ENCODE measurements around the gene ETF1. TPM values are rescaled to one million over a fixed set of nuclear protein-coding genes. Genes with fewer than 3 reads are reported as not detected.

The ETF1 gene
- total RNA-seq, 1 donor from 2014 or later, result 60.6 TPM

GRCh38 chr5:138538943-138539627, 4.0 kb downstream of the ETF1 start:
- no peaks in the 10 kb centered on the region for H3K9me3 ChIP-seq

DNA sequence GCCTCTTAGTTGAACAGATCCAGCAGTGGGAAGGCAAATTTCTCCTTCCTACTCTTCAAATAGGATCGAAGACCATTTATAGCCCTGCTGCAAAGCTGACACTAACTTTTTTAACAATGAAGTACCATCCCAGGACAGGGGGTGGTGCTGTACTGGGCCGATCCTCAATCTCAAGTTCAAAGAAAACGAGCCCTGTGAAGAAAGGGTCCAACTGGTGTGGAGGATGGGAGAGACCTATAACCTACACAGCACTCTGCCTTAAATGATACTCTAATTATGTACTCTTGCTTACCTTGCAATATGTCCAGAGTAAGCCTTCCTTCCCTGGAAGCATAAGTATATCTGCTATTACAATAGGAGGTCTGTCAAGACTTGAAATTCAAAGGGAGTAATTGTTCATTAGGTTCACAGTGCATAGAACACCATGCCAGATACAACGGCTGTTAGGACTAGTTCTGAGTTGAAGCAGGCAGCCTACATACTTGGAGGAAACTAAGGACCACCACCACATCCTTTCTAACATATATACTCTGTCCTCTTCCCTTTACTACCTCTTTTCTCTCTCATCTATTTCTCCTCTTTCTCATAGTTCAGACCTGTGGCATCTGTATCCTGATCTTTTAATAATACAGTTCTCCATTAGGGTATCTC, 6.2 kb downstream of the ETF1 start:
- H3K9me3 ChIP-seq, result no peaks in the 10 kb centered on the region
- TF ChIP-seq CTCF (IDR thresholded peaks at IDR 0.05) (no peak), POLR2A (IDR thresholded peaks at IDR 0.05) (no peak), POLR2AphosphoS5 (IDR thresholded peaks at IDR 0.05; ENCODE audit: insufficient read depth in 1 of 2, low read depth in 1 of 2) (no peak)
- peaks cover 63% of the 10 kb centered on the region for H3K4me1 ChIP-seq
- H3K27ac ChIP-seq, result no peak overlapping the region
- no peaks in the 10 kb centered on the region for H3K27me3 ChIP-seq
- intact Hi-C loops (cut with DNase I), result no loop called here
- H3K36me3 ChIP-seq, result peaks cover 0 to 3% of the 10 kb centered on the region in 2 donors
- no peak overlapping the region for H3K4me3 ChIP-seq
- no peak for DNase-seq (ENCODE audit: extremely low spot score in 2 of 2)

More at GRCh38 chr5:138538943-138539627, 4.0 kb downstream of the ETF1 start:
- H3K27ac ChIP-seq, result no peak overlapping the region
- H3K27me3 ChIP-seq, result no peaks in the 10 kb centered on the region
- peaks cover 0 to 3% of the 10 kb centered on the region in 2 donors for H3K36me3 ChIP-seq
- H3K4me3 ChIP-seq, result no peak overlapping the region
- no peak for DNase-seq (ENCODE audit: extremely low spot score in 2 of 2)
- intact Hi-C loops (cut with DNase I), result no loop called here
- peaks cover 55% of the 10 kb centered on the region for H3K4me1 ChIP-seq
- TF ChIP-seq POLR2AphosphoS5 (IDR thresholded peaks at IDR 0.05; ENCODE audit: insufficient read depth in 1 of 2, low read depth in 1 of 2) (no peak), POLR2A (IDR thresholded peaks at IDR 0.05) (no peak), CTCF (IDR thresholded peaks at IDR 0.05) (no peak)

GRCh38 chr5:138536215-138536614, 6.8 kb downstream of the ETF1 start:
- no peak overlapping the region for H3K27ac ChIP-seq
- H3K4me3 ChIP-seq, result no peak overlapping the region
- DNase-seq (ENCODE audit: extremely low spot score in 2 of 2), result no peak
- no peaks in the 10 kb centered on the region for H3K9me3 ChIP-seq
- intact Hi-C loops (cut with DNase I), result no loop called here
- TF ChIP-seq POLR2AphosphoS5 (IDR thresholded peaks at IDR 0.05; ENCODE audit: insufficient read depth in 1 of 2, low read depth in 1 of 2), result no peak
- TF ChIP-seq POLR2A (IDR thresholded peaks at IDR 0.05), result no peak
- no peak for TF ChIP-seq CTCF (IDR thresholded peaks at IDR 0.05)
- H3K36me3 ChIP-seq, result peaks cover 0 to 3% of the 10 kb centered on the region in 2 donors
- no peaks in the 10 kb centered on the region for H3K27me3 ChIP-seq
- peaks cover 63% of the 10 kb centered on the region for H3K4me1 ChIP-seq

DNA sequence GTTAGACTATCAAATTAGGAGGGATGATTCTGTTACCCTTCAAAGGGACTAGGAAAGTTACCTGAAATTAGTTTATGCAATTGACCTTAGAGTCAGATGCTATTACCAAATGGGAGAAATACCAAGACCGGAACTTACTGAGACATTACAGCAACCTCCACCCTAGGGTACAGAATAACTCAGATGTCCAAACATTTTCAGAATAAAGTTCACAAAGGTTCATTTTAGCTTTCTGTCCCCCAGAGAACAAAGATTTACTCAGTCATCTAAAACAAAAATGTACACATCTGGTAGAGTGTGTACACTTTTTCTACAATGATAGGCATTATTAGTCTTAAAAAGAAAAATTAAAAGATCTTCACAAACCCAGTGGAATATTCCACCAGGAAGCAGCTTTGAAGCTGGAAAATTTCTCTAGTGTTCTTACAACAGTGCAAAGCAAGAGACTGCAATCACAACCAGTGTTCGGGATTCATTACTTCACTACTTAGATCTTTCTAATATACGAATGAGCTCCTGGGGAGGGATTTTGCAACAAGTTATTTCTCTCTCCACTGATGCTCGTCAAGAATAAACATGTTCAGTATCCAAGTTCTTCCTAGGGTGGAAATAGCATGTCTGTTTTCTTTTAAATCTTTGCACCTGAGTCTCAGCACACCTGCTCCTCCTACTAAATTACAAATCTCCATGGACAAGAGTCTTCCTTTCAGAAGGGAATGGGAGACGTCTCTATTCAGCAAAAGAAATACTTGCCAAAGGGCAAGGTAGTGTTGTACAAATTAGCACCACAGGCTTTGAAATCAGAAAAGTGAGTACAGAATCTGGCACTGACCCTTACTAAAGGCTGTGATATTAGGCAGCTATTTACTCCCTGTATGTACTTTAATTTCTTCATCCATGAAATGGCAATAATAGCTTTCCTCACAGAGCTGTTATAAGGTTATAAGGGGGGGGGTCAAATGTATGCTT, 8.8 kb downstream of the ETF1 start:
- no peak for DNase-seq (ENCODE audit: extremely low spot score in 2 of 2)
- peaks cover 0 to 3% of the 10 kb centered on the region in 2 donors for H3K36me3 ChIP-seq
- no peaks in the 10 kb centered on the region for H3K9me3 ChIP-seq
- no peaks in the 10 kb centered on the region for H3K27me3 ChIP-seq
- no peak overlapping the region for H3K4me3 ChIP-seq
- intact Hi-C loops (cut with DNase I), result no loop called here
- H3K4me1 ChIP-seq, result peaks cover 63% of the 10 kb centered on the region
- TF ChIP-seq POLR2AphosphoS5 (IDR thresholded peaks at IDR 0.05; ENCODE audit: insufficient read depth in 1 of 2, low read depth in 1 of 2) (no peak), POLR2A (IDR thresholded peaks at IDR 0.05) (no peak), CTCF (IDR thresholded peaks at IDR 0.05) (no peak)
- H3K27ac ChIP-seq, result no peak overlapping the region

Measured in vagina (tissue), 2 donors.